NCI-H1694 treated with DMSO at 0.1 percent for 48 hours (cell line): ENCODE data around the gene MCTP1.
A peak's percentile ranks its signal among the peaks of the same experiment; 100 is the strongest.

Experiments
- DNase-seq: peaks from one replicate; lab custom pipeline; 2025; lab: John Stamatoyannopoulos, UW

MCTP1 gene

DNA sequence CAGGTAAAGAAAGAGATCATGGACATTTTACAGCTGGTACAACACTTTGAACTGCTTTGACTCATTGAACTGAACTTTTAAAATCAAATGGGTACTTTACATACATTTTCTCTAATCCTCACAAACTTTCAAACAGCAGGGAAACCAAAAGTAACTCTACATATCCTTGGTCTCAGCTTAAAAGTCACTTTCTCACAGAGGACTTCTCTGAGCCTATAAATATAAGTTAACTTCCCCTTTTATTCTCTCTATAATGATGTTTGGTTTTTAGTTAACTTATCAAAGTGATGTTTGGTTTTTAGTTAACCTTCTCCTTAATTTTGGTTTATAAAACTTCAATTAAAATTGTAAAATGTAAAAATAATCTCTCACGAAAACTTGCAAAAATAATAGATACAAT, 209.8 kb downstream of the MCTP1 start:
- DNase-seq = no peak

DNA sequence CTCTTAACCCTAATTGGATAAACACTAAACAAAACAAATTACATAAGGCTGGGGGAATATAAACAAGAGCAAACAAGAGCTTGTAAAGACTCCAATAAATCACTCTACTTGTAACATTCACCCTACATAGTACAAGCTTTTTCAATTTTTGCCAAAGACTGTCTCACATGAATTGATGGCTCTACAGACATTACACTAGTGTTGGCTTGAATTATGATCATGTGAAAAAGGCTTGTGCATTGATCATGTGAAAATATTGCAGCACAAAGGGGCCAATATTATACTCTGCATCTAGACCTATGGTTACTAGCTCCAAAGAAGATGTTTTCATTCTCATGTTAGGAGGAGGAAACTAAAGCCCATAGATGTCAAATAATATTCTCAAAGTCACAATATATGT, 212.6 kb downstream of the MCTP1 start:
- DNase-seq = no peak

DNA sequence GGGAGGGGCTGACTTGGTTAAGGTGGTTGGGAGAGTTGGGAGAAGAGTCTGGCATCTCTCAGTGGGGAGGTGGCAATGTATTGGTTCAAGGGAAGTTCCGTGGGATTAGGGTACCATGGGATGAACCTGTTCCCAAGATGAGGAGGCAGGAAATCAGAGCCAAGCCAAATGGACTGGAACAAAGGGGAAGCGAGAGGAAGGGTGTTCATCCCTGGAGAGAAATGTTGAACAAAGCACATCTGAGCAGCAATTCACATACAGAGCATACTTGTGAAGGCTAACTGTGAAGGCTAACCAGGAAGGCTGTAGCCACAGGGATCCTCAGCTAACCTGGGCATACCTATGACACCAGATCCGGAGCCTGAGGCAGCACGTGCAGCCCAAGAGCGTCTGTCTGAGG, 214.0 kb downstream of the MCTP1 start:
- DNase-seq = no peak

DNA sequence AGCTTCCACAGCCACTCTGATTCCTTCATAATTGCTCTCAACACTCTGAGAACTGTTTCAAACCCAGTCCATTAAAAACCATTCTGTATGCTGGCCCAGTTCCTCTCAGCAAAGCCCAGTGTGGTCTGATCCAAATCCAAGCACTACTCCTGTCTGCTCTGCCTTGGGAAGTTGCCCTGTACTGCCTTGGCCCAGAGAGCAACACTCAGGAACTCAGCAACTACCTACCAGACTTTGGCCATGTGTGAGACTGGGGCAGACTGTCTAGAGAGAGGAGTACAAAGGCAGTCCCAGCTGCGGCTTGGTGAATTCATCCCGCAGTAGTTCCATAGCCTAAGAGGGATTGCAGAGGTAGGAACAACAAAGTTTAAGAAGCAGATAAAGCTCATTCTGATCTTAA, 214.4 kb downstream of the MCTP1 start:
- DNase-seq = no peak

DNA sequence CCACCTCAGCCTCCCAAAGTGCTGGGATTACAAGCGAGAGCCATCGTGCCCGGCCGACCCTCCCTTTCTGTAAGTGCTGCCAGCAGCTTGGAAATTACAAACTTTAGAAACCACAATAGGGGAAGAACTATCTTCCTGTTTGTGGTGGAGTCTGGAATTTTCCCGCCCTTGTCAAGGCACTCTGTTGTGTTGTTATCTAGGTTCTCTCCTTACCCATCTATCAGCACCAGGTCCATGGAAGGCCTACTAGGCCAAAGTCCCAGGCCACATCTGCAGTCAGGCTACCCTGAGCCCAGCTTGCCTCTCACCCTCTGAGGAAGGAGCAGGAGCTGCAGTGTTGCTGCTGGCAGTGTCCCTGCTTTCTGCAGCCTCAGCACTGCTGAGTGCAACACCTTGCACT, 214.9 kb downstream of the MCTP1 start:
- DNase-seq = no peak

DNA sequence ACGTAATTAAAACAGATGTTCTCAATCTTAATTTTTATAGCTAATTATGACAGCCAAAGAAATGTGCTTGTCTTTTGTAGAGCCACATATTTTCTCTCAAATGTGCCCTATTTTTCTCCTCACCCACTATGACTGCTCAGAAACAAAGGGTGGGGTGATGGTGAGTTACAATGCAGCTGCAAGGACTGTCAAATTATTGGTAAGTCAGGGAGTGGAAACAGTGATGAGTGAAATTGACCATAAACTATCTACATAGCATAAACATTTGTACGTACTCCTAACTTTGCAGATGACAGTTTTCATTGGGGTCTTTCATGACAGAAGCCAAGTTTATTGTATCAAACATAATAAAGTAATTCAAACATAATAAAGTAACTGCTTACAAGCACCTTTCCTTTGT, 215.9 kb downstream of the MCTP1 start:
- DNase-seq = peak; percentile 4

DNA sequence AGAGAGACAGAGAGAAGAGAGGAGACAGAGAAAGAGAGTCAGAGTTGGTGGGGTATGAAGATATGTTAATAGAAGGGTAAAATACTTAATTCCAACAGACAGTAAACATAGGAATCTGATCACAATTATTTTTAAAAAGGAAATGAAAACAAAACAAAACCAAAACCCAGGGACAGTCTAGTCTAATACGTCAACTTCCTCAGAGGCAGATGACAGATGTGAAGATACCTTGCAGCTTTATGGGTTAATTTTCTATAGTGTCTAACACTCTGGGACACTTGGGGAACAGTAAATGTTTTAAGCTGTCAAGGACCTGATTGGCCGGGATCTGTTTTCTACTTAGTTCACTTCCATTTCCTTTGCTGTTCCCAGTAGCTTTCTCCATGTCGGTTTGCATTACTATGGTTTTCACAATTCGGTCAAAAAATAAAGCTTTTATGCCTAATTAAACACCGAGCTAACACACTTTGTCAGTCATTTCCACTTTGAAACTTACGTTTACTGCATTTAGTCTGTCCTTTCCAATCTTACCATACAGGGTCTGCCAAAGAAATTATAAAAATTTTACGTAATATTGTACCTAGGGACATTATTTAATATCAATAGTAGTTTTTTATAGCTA, 216.5 kb downstream of the MCTP1 start:
- DNase-seq = no peak

DNA sequence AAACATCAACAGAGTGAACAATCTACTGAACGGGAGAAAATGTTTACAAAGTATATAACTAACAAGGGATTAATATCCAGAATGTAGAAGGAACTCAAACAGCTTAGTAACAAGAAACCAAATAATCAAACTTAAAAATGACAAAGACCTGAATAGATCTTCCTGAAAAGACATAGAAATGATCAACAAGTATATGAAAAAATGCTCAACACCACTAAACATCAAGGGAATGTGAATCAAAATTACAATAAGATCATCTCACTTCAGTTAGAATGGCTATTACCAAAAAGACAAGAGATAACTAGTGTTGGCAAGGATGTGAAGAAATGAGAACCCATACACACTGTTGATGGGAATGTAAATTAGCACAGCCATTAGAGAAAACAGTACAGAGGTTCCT, 218.8 kb downstream of the MCTP1 start:
- no peak for DNase-seq

DNA sequence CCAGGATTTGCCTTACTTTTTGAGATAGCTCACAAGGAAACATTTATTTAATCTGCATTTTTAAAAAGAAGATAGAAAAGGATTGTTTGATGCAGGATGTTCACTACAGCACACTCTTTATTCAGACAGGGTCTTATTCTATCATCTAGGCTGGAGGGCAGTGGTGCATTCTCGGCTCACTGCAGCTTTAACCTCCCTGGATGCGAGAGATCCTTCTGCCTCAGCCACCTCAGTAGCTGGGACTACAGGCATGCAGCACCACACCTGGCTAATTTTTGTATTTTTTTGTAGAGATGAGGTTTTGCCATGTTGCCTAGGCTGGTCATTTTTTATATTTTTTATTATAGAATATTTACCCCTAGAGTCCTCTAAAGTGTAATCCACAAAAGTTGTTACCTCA, 221.4 kb downstream of the MCTP1 start:
- no peak for DNase-seq

DNA sequence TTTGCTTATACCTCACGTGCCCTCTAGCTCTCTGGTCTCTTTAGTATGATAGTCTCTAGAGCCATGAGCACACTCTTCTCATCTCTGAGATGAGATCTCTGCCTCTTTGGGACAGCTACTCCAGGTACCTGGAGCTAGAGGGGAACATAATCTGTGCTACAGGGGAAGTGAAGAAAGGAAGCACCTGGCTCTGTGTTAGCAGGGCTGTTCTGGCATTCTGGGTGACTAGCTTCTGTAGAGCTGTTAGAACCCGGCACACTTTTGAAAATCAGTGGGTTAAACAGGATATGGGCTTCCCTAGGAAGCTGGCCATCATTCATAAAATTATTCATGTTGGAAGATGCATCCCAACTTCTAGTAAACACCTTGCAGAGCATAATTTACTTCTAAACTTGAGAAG, 224.8 kb downstream of the MCTP1 start:
- no peak for DNase-seq

DNA sequence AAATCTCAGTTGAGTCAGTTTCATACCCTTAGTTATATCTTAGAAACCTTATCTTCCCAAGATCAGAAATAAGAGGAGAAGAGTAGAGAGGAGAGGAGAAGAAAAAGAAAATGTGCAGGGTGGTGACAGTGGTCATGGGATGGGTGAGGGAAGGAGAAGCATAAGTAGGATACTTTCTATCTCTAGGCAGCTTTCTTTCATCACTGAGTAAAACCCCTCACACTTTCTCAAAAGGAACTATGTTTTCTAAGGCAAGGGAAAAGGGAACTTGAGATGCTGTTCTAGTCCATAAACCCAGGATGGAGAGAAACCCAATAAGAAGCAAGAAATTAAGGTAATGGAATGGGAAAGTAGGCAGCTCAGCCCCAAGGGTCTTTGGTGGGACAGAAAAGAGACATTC, 225.3 kb downstream of the MCTP1 start:
- no peak for DNase-seq

DNA sequence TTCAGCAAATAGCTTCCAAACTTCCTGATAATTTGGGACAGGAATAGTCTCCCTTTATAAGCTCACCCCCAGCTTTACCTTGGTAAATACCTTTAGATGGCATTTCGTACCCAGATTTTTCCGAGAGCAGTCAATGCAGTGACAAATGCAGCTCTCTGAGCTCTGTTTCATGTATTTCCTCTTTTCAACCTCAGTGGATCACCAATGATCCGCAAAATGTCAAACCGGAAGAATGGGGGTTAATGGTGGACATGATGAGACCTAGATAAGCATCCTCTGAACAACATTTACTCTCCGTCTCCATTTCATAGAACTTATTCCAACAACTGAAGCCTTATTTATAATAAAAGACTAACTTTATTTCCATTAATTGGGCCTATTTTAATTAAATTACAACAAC, 227.3 kb downstream of the MCTP1 start:
- DNase-seq = no peak

DNA sequence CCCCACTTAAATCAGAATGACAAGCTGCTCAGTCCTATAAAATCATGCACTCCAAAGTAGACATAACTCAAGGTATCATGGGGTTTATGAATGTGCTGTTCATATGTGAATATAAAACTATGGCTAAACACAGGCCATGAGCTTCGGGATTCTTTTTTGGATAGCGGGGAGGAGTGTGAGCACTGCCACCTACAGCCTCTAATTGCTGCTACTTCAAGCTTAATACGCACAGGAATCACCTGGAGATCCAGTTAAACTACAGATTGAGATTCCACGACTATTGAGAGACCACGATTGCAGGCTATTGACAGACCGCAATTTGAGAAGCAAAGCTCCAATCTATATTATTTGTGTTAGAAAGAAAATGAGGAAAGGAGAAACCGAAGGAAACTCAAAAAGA, 231.6 kb downstream of the MCTP1 start:
- DNase-seq = no peak

DNA sequence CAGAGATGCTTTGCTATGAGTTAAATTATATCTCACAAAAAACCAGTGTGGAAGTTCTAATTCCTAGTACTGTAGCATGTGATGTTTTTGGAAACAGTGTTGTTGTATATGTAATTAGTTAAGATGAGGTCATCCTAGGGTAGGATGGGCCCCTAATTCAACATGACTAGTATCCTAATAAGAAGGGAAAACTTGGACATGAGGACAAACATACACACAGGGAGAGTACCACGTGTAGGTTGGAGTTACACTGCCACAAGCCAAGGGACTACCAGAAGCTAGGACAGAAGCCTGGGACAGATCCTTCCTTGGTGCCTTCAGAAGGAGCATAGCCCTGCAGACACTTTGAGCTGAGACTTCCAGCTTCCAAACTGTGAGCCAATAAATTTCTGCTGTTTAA, 234.2 kb downstream of the MCTP1 start:
- DNase-seq = no peak

DNA sequence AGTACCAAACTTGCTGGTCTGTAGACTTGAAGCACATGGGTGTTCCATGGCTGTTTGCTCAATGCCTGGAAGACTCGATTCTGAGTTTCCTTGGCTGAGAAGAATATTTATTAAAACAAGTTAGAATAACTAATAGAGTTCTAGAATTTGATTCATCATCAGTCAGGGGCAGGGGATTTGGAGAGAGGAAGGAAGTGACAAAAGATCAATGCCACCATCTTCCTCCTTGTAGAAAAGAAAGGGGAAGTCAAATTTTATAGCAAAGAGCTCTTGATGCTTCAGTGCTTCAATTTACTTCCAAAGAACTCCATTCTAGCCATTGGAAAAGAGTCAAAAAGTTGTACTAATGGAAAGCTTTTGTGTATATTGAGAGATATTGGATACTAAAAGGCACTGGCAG, 236.3 kb downstream of the MCTP1 start:
- no peak for DNase-seq

DNA sequence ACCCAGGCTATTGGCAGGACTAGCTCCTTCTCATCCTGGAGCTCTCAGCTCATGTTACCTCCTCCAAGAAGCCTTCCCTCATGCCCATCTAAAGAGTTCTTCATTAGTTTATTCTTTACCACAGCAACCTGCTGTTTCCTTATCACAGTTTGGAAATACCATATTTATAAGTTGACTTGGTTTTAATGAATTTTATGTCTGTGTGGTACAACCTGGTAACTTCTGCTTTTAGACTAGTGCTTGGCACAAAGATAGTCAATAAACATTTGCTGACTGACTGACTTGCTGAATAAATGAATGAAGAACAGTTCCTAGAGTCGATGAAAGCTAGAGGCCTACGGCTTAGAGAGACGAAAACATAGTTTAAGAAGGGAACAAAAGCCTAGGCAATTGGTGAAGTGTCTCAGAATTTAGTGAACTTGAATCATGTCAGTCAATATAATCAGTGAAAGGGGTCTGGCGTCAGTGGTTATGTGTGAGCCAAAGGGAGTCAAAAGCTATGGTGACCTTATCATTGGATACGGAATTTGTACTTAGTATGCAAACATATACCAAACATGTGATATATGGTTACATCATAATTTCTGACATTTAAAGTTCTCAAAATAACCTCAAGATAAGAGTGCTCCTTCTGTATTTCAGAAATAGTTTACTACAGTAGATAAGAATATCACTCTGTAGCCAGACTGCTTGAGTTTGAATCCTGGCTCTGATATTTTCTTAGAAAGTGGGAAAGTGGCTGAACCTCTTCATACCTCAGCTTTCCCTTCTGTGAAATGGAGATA, 239.5 kb downstream of the MCTP1 start:
- no peak for DNase-seq

DNA sequence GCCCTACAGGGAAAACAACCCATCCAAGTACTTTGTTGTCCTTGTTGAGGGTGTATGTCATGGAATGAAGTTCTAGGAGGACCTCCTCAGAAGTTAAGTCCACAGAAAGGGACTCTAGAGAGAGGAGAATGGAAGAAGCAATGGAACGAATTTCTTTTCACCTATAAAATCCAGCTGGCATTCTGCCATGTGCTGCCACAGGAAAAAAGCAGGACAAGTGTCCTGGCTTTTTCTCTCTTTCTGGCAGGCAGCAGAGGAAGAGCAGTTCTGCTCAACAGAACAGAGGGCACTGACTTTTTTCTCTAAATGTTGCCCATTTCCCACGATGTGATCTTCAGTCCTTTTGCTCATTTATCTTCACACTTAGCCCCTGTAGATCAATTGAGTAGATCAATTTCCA, 240.8 kb downstream of the MCTP1 start:
- no peak for DNase-seq

DNA sequence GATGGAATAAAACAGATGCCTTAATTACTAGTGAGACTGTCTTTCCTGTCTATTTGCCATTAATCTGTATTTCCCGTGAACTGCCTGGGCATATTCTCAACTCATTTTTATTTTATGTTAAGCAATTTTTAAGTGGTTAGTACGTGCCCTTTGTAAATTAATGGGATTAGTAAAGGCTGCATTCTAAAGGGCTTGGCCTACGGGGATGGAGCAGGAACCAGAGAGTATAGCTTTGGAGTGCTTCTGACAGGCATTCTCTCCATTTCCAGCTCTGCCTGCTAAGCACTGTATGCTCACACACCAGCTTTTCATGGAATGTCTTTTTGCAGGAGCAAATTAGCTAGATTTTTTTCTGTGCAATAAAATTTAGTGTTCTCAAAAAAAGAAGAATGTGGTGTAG, 241.2 kb downstream of the MCTP1 start:
- DNase-seq = no peak

DNA sequence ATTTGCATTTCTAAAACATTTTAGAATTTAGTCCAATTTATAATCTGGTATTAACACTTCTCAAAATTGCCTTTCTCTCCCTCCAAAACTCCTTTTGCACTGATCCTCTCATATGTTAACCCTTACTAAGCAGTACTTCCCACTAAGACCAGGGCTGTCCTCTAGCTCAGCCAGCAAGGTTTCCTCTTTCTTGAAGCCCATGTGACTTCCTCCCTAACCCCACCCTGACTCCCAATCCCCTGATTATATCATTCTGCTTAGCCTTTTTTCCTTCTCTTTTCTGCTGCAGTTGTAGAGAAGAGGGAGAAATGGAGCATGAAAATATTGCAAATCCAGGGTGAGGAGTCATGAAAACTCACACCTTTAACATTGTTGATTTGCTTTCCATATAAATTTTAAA, 241.7 kb downstream of the MCTP1 start:
- DNase-seq = no peak

DNA sequence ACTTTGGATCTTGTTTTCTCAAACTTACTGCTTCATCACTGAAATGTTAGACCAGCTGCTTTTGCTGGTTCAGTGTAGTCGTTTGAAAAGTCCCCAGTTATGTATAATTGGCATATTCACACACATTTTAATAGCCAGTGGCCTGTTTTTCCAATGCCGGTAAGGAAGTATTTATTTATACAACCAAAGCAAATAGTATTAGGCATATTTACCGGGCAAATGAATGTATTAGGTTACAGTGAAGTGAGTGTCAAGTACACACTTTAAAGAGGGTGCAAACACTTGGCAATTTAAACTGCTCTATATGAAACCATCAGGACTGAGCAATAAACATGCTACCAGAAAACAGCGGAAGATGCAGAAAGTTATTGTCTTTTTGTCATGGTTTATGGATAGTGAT, 242.9 kb downstream of the MCTP1 start:
- DNase-seq = no peak

DNA sequence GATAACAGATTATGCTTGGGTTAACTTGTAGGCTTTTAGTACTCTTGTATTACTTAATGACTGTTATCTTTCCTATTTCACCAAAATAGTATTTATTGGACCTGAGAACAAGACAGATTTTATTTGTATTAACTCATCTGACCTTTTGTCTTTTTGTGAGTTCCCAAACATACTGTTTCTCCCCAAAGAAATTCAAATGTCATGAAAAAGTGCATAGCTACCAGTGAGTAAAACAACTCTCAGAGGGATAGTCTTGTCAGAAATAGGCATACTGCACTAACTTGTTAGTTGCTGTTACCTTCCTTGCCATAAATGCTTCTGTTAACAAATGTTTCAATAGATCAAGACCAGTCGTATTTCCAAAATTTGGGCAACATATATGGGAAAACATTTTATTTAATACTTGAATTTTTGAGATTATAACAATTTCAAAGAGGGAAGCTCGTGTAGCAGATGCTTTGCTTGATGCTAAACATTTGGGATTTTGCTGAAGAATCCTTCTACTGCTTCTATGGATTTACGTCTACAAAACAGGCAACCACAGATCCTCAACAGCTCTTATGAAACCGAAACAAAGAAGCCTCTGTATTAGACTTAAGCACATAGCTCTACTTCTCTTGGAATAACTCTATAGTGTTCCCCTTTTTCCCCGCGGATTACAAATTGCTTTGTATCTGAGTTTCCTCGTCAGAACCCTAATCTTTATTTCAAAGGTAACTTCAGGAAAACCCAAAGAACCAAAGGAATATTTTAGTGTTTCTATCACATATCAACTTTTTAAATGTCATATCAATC, 248.8 kb downstream of the MCTP1 start:
- DNase-seq = no peak

DNA sequence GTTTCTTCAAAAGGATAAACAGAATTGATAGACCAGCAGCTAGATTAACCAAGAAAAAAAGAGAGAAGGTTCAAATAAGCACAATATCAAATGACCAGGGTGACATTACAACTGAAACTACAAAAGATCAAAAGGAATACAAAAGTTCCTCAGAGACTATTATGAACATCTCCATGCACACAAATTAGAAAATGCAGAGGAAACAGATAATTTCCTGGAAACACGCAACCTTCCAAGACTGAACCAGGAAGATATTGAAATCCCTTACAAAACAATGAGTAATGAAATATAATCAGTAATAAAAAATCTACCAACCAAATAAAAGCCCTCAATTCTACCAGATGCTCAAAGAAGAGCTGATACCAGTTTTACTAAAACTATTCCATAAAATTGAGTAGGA, 252.1 kb downstream of the MCTP1 start:
- DNase-seq = no peak
